ENCODE measurements around the gene ARSK.

The ARSK gene

DNA sequence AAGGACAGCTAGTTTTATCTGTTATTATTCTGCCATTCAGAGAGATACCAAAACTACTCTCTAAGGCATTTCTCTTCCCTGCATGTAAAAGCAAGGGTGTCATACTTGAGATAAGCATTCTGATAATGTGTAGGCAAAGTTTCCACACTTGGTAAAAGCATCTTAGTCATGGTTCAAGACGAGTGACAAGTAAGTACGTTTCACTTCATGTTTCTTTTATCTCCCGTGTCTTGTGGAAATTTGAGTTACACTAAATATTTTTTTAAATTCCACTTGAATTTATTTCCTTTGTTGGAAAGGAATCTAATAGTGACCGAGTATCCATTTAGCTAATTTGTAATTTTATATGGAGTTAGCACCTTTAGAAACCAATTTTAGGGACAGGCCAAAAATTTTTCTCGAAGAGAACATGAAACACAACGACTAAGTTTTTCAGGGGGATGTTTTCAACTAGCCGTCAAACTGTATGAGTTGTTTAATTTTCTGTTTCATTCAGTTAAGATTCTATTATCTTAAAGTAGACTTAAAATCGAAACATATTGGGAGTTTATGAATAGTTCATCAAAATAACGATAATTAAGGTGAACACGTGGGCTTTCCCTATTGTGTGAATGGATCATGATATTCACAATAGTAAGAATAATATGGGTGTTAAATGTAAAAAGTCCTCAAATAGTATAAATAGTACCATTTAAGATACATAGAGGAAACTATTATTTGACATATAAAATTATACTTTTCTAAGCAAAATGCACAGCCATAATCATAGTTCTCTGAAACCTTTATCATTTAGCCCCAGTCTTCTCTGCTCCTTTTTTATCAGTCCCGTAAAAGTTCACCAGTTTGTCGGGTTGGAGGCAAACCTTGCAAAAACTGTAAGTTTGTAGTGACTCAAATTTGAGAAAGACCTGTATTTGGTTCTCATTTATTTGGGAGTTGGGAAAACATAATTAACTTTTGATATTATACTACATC is 93.3 kb downstream of the ARSK start:
- TF ChIP-seq, protein P1, sequence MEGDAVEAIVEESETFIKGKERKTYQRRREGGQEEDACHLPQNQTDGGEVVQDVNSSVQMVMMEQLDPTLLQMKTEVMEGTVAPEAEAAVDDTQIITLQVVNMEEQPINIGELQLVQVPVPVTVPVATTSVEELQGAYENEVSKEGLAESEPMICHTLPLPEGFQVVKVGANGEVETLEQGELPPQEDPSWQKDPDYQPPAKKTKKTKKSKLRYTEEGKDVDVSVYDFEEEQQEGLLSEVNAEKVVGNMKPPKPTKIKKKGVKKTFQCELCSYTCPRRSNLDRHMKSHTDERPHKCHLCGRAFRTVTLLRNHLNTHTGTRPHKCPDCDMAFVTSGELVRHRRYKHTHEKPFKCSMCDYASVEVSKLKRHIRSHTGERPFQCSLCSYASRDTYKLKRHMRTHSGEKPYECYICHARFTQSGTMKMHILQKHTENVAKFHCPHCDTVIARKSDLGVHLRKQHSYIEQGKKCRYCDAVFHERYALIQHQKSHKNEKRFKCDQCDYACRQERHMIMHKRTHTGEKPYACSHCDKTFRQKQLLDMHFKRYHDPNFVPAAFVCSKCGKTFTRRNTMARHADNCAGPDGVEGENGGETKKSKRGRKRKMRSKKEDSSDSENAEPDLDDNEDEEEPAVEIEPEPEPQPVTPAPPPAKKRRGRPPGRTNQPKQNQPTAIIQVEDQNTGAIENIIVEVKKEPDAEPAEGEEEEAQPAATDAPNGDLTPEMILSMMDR (IDR thresholded peaks at IDR 0.05; ENCODE audit: low read depth, low read length, missing control alignments), result no peak
- Histone ChIP-seq H3K27ac (no peak overlapping the region), H3K36me3 (replicated peaks) (no peaks in the 10 kb centered on the region), H3K4me3 (ENCODE audit: low read depth, low read length) (no peak overlapping the region), H3K27me3 (replicated peaks) (no peaks in the 10 kb centered on the region)
- DNase-seq, result no peak
- in situ Hi-C loops (cut with HindIII; ENCODE audit: low pct_ligation_motif_present, low sequenced_read_pairs), result no loop called here

DNA sequence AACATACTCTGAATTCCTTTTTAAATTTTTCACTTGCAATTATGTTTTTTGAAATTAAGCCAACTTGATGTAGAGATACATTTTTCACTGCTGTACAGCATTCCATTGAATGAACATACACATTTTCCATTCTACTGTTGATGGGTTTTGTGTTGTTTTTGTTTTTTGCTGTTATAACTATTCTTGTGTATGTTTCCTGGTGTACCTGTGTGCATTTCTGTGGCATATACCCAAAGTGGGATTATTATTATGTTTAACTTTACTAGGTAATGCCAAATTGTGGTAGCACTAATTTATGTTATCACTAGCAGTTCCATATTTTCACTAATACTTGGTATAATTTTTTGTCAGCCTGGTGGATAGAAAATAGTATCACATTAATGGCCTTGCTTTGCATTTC is 94.4 kb downstream of the ARSK start:
- no peak overlapping the region for H3K27ac ChIP-seq
- in situ Hi-C loops (cut with HindIII; ENCODE audit: low pct_ligation_motif_present, low sequenced_read_pairs), result no loop called here
- no peak overlapping the region for H3K4me3 ChIP-seq (ENCODE audit: low read depth, low read length)
- DNase-seq, result no peak
- TF ChIP-seq, protein P1 (IDR thresholded peaks at IDR 0.05; ENCODE audit: low read depth, low read length, missing control alignments), result no peak
- H3K36me3 ChIP-seq (replicated peaks), result no peaks in the 10 kb centered on the region
- no peaks in the 10 kb centered on the region for H3K27me3 ChIP-seq (replicated peaks)

DNA sequence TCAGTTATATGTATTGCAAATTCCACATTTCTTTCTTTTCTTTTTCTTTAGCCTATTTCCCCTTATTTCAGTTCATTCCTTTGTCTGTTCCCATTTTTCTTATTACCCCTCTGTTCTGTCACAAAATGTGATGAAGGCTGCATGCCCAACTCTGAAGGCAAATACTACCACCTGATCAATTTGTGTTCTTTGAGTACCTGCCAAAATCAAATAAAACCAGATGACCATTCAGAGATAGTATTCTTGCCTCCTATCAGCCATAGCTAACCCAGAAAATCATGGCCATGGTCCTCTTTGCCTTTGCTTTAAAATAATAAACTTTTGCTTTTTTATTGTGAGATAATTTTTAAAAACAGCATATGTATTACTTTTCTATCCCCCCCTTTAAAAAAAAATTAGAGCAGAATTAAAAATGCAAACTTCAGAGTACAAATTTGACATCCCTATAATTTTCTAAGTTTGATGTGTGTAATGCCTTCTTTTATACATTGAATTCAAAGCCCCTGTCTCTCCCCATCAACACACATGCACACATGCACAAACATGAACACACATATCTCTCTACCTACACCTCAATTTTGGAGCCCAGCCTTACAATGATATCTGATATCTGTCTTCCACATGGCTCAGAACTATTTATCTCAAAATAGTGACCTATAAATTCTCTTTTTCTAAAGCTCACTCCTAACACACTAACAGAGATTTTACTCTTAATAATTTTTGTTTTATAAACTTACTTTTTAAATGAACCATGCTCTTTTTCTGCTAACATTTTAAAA is 95.1 kb downstream of the ARSK start:
- TF ChIP-seq, protein P1 (IDR thresholded peaks at IDR 0.05; ENCODE audit: low read depth, low read length, missing control alignments), result no peak
- in situ Hi-C loops (cut with HindIII; ENCODE audit: low pct_ligation_motif_present, low sequenced_read_pairs), result loop anchor here (25.0 kb wide), 1 partner anchor 187 kb away; no protein-coding TSS in a partner anchor
- no peak for DNase-seq
- Histone ChIP-seq H3K27me3 (replicated peaks) (no peaks in the 10 kb centered on the region), H3K36me3 (replicated peaks) (no peaks in the 10 kb centered on the region), H3K4me3 (ENCODE audit: low read depth, low read length) (no peak overlapping the region), H3K27ac (no peak overlapping the region)

DNA sequence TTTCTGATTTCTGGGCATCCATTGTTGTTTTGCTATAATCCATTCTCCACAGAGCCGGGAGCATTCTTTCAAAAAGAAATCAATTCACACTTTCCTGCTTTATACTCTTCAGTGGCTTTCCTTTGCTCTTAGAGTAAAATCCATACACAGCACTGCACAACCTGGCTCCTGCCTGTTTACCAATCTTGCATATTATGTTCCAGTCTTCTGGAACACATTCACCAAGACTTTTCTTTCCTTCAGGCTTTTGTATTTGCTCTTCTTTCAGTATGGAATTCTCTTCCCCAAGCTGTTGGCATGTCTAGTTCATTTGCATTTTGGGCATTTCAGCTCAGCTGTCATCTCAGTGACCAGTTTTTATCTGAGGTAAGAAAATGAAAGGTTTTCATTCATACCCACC is 97.9 kb downstream of the ARSK start:
- H3K4me3 ChIP-seq (ENCODE audit: low read depth, low read length), result no peak overlapping the region
- TF ChIP-seq, protein P1 (IDR thresholded peaks at IDR 0.05; ENCODE audit: low read depth, low read length, missing control alignments), result no peak
- H3K27me3 ChIP-seq (replicated peaks), result no peaks in the 10 kb centered on the region
- DNase-seq, result no peak
- in situ Hi-C loops (cut with HindIII; ENCODE audit: low pct_ligation_motif_present, low sequenced_read_pairs), result loop anchor here (25.0 kb wide), 1 partner anchor 184 kb away; no protein-coding TSS in a partner anchor
- no peak overlapping the region for H3K27ac ChIP-seq
- H3K36me3 ChIP-seq (replicated peaks), result no peaks in the 10 kb centered on the region

DNA sequence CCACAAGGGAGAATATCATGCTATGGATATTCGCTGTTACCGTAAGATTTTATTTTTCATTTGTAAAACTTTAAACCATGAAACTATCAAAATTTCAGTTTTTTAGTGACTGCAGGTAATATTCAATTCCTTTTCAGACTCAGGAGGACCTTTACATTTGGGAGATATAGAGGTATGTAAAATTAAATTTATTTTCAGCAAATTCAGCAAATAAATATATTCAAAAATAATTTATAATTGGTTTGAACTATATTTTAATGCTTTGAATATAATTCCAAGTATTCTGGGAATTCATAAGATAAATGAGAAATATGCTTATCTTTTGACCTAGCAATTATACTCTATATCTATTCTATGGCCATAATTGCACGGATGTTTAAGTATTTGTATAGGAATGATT is 99.3 kb downstream of the ARSK start:
- H3K4me3 ChIP-seq (ENCODE audit: low read depth, low read length), result no peak overlapping the region
- in situ Hi-C loops (cut with HindIII; ENCODE audit: low pct_ligation_motif_present, low sequenced_read_pairs), result loop anchor here (25.0 kb wide), 1 partner anchor 183 kb away; no protein-coding TSS in a partner anchor
- H3K27ac ChIP-seq, result no peak overlapping the region
- no peaks in the 10 kb centered on the region for H3K27me3 ChIP-seq (replicated peaks)
- no peak for DNase-seq
- H3K36me3 ChIP-seq (replicated peaks), result no peaks in the 10 kb centered on the region
- TF ChIP-seq, protein P1 (IDR thresholded peaks at IDR 0.05; ENCODE audit: low read depth, low read length, missing control alignments), result no peak

Measured in brain microvascular endothelial cell (primary cell).